H54 (cell line): ENCODE data around the gene P3H3.

ENCODE experiments used
- DNase-seq: peaks from one replicate; pipeline ENCODE4 v3.0.0; 2011; ENCODE audit warnings: low spot score, mixed read lengths; ENCODE audit not compliant: insufficient read length
- FAIRE-seq: peaks from 3 replicates; lab custom pipeline; 2011; peaks lifted over from hg19 to GRCh38; lab: Jason Lieb, UNC
- POLR2A ChIP-seq: IDR thresholded peaks from 2 replicates; pipeline ENCODE4 v1.6.1; 2011; ENCODE audit warnings: low read depth, mild to moderate bottlenecking, low read length

The P3H3 gene

DNA sequence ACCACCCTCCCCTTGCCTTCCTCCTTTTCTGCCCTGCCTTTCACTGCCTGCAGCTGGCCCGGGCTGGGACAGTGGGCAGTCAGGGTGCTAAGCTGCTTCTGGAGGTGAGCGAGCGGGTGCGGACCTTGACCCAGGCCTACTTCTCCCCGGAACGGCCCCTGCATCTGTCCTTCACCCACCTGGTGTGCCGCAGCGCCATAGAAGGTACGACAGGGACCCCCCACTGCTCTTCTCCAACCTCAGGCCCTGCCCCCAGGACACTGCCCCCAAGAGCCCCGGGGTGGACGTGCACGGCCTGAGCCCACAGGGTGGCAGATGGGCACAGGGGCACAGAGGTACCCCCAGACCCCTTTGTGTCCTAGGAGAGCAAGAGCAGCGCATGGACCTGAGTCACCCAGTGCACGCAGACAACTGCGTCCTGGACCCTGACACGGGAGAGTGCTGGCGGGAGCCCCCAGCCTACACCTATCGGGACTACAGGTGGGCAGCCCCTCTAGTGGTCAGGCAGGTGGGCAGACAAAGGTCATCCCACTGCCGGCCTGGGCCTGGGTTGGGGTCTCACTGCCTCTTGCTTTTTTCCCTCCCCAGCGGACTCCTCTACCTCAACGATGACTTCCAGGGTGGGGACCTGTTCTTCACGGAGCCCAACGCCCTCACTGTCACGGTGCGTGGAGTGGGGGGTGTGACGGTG lies 9.3 kb downstream of the P3H3 start:
- no peak for TF ChIP-seq POLR2A
- DNase-seq, result no peak
- no peak for FAIRE-seq

GRCh38 chr12:6838854-6839253 lies 10.6 kb downstream of the P3H3 start:
- FAIRE-seq (no peak), DNase-seq (no peak)
- no peak for TF ChIP-seq POLR2A

- DNase-seq, result no peak
- TF ChIP-seq POLR2A, result no peak
- FAIRE-seq, result no peak
Observed at GRCh38 chr12:6839482-6840201, 11.4 kb downstream of the P3H3 start.

DNA sequence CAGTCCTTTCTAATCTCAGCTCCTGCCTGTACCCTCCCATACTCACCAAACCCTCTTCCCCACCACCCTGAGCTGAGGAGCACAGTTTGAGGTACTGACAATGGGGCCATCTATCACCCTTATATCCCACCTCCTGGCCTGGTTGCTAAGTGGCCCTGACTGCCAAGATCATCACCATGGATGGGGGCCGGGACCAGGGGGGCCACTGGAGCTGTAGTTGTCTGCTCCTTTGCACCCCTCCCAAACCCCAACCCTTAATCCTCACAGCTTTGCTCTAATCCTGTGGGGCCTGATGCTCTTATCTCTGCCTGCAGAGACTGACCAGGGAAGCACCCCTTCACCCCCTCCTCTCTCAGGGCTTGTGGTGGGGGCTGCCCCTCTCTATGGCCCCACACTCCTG lies 12.1 kb downstream of the P3H3 start:
- TF ChIP-seq POLR2A, result no peak
- FAIRE-seq (no peak), DNase-seq (no peak)

GRCh38 chr12:6840761-6841515 lies 12.7 kb downstream of the P3H3 start, which contains the start of gene GNB3:
GNB3 (plus strand) TSS chr12:6840925; CDS start chr12:6841288, 363 bp downstream.
- DNase-seq (no peak), FAIRE-seq (no peak)
- no peak for TF ChIP-seq POLR2A

DNA sequence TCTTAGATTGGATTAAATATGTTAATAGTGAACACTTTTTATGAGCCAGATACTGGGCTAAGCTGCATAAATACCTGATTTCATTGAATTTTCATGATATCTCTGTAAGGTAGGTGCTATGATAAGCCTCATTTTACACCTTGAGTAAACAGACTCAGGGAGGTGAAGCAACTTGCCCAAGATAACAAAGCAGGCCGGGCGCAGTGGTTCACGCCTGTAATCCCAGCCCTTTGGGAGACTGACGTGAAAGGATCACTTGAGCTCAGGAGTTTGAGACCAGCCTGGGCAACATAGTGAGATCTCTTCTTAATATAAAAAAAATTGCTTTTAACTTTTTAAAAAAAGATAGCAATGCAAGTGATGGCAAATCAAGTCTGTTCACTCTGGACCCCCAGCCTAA lies 13.9 kb downstream of the P3H3 start:
- DNase-seq (no peak), FAIRE-seq (no peak)
- no peak for TF ChIP-seq POLR2A

DNA sequence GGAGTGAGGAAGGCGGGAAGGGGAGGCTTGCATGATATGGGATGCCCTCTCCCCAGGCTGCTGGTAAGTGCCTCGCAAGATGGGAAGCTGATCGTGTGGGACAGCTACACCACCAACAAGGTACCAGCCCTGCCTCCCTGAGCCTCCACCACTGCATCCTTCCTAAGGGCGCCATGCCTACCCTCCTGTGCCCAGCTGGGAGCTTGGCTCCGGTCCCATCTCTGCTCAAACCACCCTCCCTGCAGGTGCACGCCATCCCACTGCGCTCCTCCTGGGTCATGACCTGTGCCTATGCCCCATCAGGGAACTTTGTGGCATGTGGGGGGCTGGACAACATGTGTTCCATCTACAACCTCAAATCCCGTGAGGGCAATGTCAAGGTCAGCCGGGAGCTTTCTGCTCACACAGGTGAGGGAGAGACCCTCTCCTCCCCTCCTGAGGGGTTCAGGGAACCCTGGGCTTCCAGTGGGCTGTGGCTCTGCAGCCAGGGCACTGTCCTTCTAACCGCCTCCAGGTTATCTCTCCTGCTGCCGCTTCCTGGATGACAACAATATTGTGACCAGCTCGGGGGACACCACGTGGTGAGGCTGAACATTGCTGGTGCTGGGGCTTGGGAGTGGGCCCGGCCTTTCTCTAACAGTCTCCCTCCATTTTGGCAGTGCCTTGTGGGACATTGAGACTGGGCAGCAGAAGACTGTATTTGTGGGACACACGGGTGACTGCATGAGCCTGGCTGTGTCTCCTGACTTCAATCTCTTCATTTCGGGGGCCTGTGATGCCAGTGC lies 15.1 kb downstream of the P3H3 start:
- FAIRE-seq (no peak), DNase-seq (no peak)
- TF ChIP-seq POLR2A, result no peak

DNA sequence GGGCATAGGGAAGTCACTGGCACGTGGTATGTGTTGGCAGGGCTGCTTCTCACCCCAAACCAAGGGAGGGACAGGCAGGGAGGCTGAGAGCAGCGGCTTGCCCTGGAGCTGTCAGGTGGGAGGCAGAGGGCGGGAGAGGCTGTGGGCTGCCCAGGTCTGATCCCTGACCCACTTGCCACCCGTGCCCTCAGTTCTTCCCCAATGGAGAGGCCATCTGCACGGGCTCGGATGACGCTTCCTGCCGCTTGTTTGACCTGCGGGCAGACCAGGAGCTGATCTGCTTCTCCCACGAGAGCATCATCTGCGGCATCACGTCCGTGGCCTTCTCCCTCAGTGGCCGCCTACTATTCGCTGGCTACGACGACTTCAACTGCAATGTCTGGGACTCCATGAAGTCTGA lies 17.2 kb downstream of the P3H3 start:
- no peak for TF ChIP-seq POLR2A
- no peak for DNase-seq
- FAIRE-seq, result no peak

GRCh38 chr12:6846316-6846869 lies 18.2 kb downstream of the P3H3 start:
- no peak for TF ChIP-seq POLR2A
- no peak for FAIRE-seq
- no peak for DNase-seq

DNA sequence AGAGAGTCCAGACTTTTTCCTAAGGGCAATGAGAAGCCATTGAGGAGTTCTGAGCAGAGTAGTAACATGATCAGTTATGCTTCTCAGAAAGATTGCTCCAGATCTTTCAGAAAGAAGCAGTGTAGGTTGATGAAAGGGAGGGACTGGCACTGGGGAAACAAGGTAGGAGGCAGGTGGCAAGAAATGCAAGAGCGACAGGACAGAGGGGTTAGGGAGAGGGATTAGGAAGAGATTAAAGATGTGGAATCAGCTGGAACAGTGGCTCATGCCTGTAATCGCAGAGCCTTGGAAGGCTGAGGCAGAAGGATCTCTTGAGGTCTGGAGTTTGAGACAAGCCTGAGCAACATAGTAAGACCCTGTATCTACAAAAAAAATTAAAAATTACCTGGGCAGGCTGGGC lies 19.5 kb downstream of the P3H3 start:
- FAIRE-seq, result no peak
- no peak for TF ChIP-seq POLR2A

GRCh38 chr12:6849427-6849826 lies 21.2 kb downstream of the P3H3 start:
- DNase-seq, result no peak
- no peak for FAIRE-seq
- TF ChIP-seq POLR2A, result no peak

More for the DNA sequence above, 19.5 kb downstream of the P3H3 start:
- DNase-seq, result no peak

- TF ChIP-seq POLR2A, result no peak
- DNase-seq, result no peak
- no peak for FAIRE-seq
Observed at GRCh38 chr12:6849976-6850560, 21.9 kb downstream of the P3H3 start.

- no peak for FAIRE-seq
- TF ChIP-seq POLR2A, result no peak
- DNase-seq, result no peak
Observed at GRCh38 chr12:6850796-6851152, 22.6 kb downstream of the P3H3 start.
